Measurements from ENCODE around the gene AK4. TPM values are rescaled to one million over a fixed set of nuclear protein-coding genes. Genes with fewer than 3 reads are reported as not detected.

The AK4 gene
- total and polyA plus RNA-seq, 2 of the 8 experiments (the other 6 are each of a cell fraction or from before 2014, with no cell fraction given), result 64.5 to 175 TPM

DNA sequence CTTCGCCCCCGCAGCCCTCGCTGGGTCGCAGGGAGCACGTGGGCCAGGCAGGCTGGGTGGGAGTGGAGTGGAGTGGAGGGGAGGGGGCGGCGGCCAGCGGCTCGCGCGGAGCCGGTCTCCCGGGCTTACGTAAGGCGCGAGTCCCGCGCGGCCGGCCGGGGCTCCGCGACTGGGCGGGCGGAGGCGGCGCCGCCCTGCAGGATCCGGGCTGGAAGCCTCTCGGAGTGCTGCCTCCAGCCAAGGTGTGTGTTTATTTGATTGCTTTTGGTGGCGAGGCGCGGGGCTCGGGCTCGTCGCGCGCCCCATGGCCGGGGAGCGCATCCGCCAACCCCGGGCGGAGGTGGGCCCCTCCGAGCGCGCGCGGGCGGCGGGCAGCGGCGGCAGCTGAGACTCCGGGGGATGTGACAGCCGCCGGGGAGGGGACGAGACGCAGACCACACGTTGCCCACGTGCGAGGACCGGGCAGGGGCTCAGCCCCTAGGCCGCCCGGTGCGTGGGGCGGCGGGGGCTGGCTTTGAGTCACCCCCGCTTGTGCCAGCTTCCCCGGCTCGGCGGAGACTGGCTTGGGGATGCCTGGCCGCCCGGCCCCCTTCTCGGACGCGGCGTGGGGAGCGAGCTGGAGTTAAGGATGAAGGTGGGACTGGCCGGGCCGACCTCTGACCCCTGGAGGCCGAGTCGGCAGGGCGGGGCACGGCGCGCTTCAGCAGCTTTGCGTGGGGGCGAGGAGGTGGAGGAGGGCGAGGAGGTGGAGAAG lies 402 bp upstream of the AK4 start (continued):
- TF ChIP-seq, protein P1, sequence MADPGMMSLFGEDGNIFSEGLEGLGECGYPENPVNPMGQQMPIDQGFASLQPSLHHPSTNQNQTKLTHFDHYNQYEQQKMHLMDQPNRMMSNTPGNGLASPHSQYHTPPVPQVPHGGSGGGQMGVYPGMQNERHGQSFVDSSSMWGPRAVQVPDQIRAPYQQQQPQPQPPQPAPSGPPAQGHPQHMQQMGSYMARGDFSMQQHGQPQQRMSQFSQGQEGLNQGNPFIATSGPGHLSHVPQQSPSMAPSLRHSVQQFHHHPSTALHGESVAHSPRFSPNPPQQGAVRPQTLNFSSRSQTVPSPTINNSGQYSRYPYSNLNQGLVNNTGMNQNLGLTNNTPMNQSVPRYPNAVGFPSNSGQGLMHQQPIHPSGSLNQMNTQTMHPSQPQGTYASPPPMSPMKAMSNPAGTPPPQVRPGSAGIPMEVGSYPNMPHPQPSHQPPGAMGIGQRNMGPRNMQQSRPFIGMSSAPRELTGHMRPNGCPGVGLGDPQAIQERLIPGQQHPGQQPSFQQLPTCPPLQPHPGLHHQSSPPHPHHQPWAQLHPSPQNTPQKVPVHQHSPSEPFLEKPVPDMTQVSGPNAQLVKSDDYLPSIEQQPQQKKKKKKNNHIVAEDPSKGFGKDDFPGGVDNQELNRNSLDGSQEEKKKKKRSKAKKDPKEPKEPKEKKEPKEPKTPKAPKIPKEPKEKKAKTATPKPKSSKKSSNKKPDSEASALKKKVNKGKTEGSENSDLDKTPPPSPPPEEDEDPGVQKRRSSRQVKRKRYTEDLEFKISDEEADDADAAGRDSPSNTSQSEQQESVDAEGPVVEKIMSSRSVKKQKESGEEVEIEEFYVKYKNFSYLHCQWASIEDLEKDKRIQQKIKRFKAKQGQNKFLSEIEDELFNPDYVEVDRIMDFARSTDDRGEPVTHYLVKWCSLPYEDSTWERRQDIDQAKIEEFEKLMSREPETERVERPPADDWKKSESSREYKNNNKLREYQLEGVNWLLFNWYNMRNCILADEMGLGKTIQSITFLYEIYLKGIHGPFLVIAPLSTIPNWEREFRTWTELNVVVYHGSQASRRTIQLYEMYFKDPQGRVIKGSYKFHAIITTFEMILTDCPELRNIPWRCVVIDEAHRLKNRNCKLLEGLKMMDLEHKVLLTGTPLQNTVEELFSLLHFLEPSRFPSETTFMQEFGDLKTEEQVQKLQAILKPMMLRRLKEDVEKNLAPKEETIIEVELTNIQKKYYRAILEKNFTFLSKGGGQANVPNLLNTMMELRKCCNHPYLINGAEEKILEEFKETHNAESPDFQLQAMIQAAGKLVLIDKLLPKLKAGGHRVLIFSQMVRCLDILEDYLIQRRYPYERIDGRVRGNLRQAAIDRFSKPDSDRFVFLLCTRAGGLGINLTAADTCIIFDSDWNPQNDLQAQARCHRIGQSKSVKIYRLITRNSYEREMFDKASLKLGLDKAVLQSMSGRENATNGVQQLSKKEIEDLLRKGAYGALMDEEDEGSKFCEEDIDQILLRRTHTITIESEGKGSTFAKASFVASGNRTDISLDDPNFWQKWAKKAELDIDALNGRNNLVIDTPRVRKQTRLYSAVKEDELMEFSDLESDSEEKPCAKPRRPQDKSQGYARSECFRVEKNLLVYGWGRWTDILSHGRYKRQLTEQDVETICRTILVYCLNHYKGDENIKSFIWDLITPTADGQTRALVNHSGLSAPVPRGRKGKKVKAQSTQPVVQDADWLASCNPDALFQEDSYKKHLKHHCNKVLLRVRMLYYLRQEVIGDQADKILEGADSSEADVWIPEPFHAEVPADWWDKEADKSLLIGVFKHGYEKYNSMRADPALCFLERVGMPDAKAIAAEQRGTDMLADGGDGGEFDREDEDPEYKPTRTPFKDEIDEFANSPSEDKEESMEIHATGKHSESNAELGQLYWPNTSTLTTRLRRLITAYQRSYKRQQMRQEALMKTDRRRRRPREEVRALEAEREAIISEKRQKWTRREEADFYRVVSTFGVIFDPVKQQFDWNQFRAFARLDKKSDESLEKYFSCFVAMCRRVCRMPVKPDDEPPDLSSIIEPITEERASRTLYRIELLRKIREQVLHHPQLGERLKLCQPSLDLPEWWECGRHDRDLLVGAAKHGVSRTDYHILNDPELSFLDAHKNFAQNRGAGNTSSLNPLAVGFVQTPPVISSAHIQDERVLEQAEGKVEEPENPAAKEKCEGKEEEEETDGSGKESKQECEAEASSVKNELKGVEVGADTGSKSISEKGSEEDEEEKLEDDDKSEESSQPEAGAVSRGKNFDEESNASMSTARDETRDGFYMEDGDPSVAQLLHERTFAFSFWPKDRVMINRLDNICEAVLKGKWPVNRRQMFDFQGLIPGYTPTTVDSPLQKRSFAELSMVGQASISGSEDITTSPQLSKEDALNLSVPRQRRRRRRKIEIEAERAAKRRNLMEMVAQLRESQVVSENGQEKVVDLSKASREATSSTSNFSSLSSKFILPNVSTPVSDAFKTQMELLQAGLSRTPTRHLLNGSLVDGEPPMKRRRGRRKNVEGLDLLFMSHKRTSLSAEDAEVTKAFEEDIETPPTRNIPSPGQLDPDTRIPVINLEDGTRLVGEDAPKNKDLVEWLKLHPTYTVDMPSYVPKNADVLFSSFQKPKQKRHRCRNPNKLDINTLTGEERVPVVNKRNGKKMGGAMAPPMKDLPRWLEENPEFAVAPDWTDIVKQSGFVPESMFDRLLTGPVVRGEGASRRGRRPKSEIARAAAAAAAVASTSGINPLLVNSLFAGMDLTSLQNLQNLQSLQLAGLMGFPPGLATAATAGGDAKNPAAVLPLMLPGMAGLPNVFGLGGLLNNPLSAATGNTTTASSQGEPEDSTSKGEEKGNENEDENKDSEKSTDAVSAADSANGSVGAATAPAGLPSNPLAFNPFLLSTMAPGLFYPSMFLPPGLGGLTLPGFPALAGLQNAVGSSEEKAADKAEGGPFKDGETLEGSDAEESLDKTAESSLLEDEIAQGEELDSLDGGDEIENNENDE (IDR thresholded peaks at IDR 0.05; ENCODE audit: insufficient replicate concordance, low read length), result no peak
- TF ChIP-seq TBP (IDR thresholded peaks at IDR 0.05; ENCODE audit: low read depth, low read length), result no peak
- TF ChIP-seq MAFK (IDR thresholded peaks at IDR 0.05; ENCODE audit: low read depth, low read length), result no peak
- no peak for TF ChIP-seq RNF2 (IDR thresholded peaks at IDR 0.05; ENCODE audit: borderline replicate concordance, low read depth, low read length, missing control alignments, poor library complexity, severe bottlenecking)
- no peak for TF ChIP-seq TCF12 (IDR thresholded peaks at IDR 0.05; ENCODE audit: low read depth, low read length)
- TF ChIP-seq TEAD4 (IDR thresholded peaks at IDR 0.05; ENCODE audit: low read depth, low read length), result no peak
- no peak for TF ChIP-seq CHD1 (IDR thresholded peaks at IDR 0.05; ENCODE audit: low read depth, low read length)
- no peak for TF ChIP-seq KDM1A (IDR thresholded peaks at IDR 0.05; ENCODE audit: borderline replicate concordance, low read length)
- TF ChIP-seq CEBPB (IDR thresholded peaks at IDR 0.05; ENCODE audit: low read depth, low read length), result no peak

Data from H1 (cell line).